Glomerular visceral epithelial cell (primary cell): Measurements from ENCODE around the gene ACP4.

Experiments used
- DNase-seq: peaks from one replicate; pipeline ENCODE4 v3.0.0-alpha.2; 2016; ENCODE audit errors: extremely low spot score

ACP4 gene

DNA sequence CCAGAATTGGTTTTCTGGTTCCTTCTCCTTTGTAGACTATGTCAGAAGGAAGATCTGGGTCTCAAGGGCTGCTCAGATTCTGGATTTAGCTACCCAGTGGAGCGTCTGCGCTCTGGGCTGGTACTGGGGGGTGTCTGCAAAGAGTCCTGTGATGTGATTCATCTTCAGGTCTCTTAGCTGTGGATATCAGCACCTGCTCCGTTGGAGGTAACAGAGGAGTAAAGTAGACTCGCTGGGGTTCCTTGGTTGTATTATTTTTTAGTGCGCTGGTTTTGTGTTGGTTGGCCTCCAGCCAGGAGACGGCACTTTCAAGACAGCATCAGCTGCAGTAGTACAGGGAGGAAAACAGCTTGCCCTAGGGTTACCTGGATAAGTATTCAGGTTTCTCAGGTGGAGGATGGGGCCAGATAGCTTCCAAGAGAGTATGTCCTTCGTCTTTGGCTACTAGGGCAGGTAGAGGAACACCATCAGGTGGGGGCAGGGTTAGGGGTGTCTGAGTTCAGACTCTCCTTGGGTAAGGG lies 53.5 kb downstream of the ACP4 start:
- no peak for DNase-seq

DNA sequence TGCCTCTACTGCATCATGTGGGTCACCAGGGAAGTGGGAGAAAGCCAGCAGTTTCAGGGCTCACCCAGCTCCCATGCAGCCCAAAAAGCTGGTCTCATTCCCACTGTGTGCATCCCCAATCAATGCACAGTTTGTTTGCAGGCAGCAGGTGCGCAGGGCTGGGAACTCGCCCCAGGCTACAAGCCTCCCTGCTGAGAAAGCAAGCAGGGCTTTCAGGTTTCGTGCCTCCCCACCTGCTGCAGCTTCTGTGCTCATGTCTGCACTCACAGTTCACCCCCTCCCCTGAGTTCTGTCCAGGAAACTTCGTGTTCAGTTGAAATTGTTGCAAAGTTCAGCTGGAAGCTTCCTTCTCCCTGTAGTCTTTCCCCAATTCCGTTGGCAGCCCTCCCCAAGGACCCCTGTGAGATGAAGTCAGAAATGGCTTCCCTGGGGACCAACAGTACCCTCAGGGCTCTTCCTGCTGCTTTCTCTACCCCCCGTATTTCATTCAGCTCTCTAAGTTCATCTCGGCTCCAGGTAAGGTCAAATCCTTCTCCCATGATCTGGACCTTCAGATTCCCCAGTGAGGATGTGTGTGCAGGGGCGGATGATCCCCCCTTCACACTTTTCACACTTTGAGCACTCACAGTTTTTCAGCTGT lies 54.2 kb downstream of the ACP4 start:
- DNase-seq, result no peak
